Measurements from ENCODE around the gene SOX4.

SOX4 gene

GRCh38 chr6:21587179-21587960, 6.2 kb upstream of the SOX4 start:
- peak; percentile 63 for DNase-seq (ENCODE audit: low read depth)
- H3K4me3 ChIP-seq (ENCODE audit: control insufficient read depth, low read depth, low read length): peak overlapping the region; percentile 74
- TF ChIP-seq, protein P1, sequence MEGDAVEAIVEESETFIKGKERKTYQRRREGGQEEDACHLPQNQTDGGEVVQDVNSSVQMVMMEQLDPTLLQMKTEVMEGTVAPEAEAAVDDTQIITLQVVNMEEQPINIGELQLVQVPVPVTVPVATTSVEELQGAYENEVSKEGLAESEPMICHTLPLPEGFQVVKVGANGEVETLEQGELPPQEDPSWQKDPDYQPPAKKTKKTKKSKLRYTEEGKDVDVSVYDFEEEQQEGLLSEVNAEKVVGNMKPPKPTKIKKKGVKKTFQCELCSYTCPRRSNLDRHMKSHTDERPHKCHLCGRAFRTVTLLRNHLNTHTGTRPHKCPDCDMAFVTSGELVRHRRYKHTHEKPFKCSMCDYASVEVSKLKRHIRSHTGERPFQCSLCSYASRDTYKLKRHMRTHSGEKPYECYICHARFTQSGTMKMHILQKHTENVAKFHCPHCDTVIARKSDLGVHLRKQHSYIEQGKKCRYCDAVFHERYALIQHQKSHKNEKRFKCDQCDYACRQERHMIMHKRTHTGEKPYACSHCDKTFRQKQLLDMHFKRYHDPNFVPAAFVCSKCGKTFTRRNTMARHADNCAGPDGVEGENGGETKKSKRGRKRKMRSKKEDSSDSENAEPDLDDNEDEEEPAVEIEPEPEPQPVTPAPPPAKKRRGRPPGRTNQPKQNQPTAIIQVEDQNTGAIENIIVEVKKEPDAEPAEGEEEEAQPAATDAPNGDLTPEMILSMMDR (conservative IDR thresholded peaks at IDR 0.05; ENCODE audit: control insufficient read depth, insufficient read depth, low read depth, low read length): peak; percentile 16

GRCh38 chr6:21587961-21588480, 5.5 kb upstream of the SOX4 start:
- peak; percentile 52 for DNase-seq (ENCODE audit: low read depth)
- TF ChIP-seq, protein P1 (conservative IDR thresholded peaks at IDR 0.05; ENCODE audit: control insufficient read depth, insufficient read depth, low read depth, low read length): no peak
- peak overlapping the region; percentile 74 for H3K4me3 ChIP-seq (ENCODE audit: control insufficient read depth, low read depth, low read length)

- peak overlapping the region; percentile 74 for H3K4me3 ChIP-seq (ENCODE audit: control insufficient read depth, low read depth, low read length)
- peak; percentile 84 for DNase-seq (ENCODE audit: low read depth)
- TF ChIP-seq, protein P1 (conservative IDR thresholded peaks at IDR 0.05; ENCODE audit: control insufficient read depth, insufficient read depth, low read depth, low read length): no peak
These were observed 4.8 kb upstream of the SOX4 start for GRCh38 chr6:21588481-21589351.

- peak overlapping the region; percentile 74 for H3K4me3 ChIP-seq (ENCODE audit: control insufficient read depth, low read depth, low read length)
- DNase-seq (ENCODE audit: low read depth): peak; percentile 72
- TF ChIP-seq, protein P1 (conservative IDR thresholded peaks at IDR 0.05; ENCODE audit: control insufficient read depth, insufficient read depth, low read depth, low read length): peak; percentile 93
These were observed 3.9 kb upstream of the SOX4 start for GRCh38 chr6:21589352-21590345.

DNA sequence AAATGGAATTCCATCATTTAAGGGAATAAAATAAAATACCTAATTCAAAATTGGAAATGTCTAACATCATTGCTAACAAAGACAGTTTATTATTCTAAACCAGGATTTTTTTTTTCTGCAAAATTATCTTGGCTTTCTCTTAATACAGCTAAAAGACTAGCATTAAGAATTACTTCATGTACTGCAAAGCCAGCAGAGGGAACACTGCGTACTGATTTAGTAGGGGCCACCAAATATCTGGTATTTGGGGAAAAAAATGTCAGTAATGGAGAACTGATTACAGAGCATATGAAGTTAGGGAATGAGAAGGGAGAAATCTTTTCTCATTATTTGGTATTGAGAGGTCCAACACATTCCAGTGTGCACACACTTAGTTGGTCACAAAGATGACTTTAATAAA, 3.2 kb upstream of the SOX4 start:
- TF ChIP-seq, protein P1 (conservative IDR thresholded peaks at IDR 0.05; ENCODE audit: control insufficient read depth, insufficient read depth, low read depth, low read length): peak; percentile 6
- no peak for DNase-seq (ENCODE audit: low read depth)
- no peak overlapping the region for H3K4me3 ChIP-seq (ENCODE audit: control insufficient read depth, low read depth, low read length)

- H3K4me3 ChIP-seq (ENCODE audit: control insufficient read depth, low read depth, low read length): no peak overlapping the region
- DNase-seq (ENCODE audit: low read depth): no peak
- TF ChIP-seq, protein P1 (conservative IDR thresholded peaks at IDR 0.05; ENCODE audit: control insufficient read depth, insufficient read depth, low read depth, low read length): no peak
These were observed 2.1 kb upstream of the SOX4 start for GRCh38 chr6:21591446-21591845.
